Ovary (tissue), 9 donors: ENCODE data around the gene PRAMEF20. TPM values are rescaled to one million over a fixed set of nuclear protein-coding genes. Genes with fewer than 3 reads are reported as not detected.
"Not testable (repeated sequence)": the region's sequence is repeated elsewhere in the genome, so short reads cannot be mapped to it uniquely, and the experiment has no call there.

ENCODE experiments used
- DNase-seq, 5 donors: peaks; one replicate each; pipeline ENCODE4 v3.0.0-alpha.2; 2019 to 2020
- H3K27ac ChIP-seq, 2 donors: fragments of 200-600 bp; one replicate each; pipeline versions ENCODE4 v1.5.1 to v1.8.0; 2019 to 2022
- H3K27me3 ChIP-seq: fragments of 200-600 bp; one replicate; pipeline ENCODE4 v1.8.0; 2022
- H3K36me3 ChIP-seq: fragments of 200-600 bp; sonication (generic); one replicate; pipeline ENCODE4 v1.5.1; 2019
- H3K4me1 ChIP-seq: one replicate; pipeline ENCODE4 v1.8.1; 2013; ENCODE audit warnings: mild to moderate bottlenecking, moderate library complexity; ENCODE audit not compliant: insufficient read depth
- H3K4me3 ChIP-seq: fragments of 200-600 bp; sonication (generic); one replicate; pipeline ENCODE4 v1.5.1; 2017
- H3K9me3 ChIP-seq, 2 donors: fragments of 200-600 bp in 1 of 2; sonication (generic) in 1 of 2; one replicate each; pipeline versions ENCODE4 v1.5.1 to v1.8.1; 2013 to 2019; ENCODE audit warnings: mild to moderate bottlenecking in 1 of 2, moderate library complexity in 1 of 2
- CTCF ChIP-seq, 3 donors: fragments of 450-650 bp in 2 of 3; fragments of 200-600 bp in 1 of 3; IDR thresholded peaks; one replicate each; pipeline versions ENCODE4 v1.5.1 to v1.8.0; 2016 to 2022; ENCODE audit warnings: antibody characterized with exemption in 3 of 3, mild to moderate bottlenecking in 1 of 3
- EP300 ChIP-seq: sonication (generic); formaldehyde crosslinking; IDR thresholded peaks from one replicate; pipeline ENCODE4 v1.6.1; 2017; ENCODE audit warnings: antibody characterized with exemption
- POLR2A ChIP-seq: fragments of 450-650 bp; IDR thresholded peaks from one replicate; pipeline ENCODE4 v1.6.1; 2017; ENCODE audit warnings: antibody characterized with exemption, mild to moderate bottlenecking, moderate library complexity
- WGBS, 3 donors: extraction: QIAGEN DNeasy Blood & Tissue Kit in 1 of 3; methylation state at CpG; one replicate each; pipeline versions ENCODE4 v1.1.5 to v1.1.7; 2013 to 2017; 5-methylcytosine and 5-hydroxymethylcytosine counted together
- intact Hi-C, 4 donors: fragments of 100-400 bp; cut with DNase I; formaldehyde crosslinking; loops; one replicate each; pipeline versions ENCODE4 v1.11.0 to v1.15.1; 2022 to 2023
- polyA plus RNA-seq, 2 donors: library from polyadenylated mRNA; stranded (reverse); fragments of 200-250 nt in 1 of 2; fragments of 350-450 nt in 1 of 2; fragmentation: Illumina TruSeq in 1 of 2; extraction: RNeasy Lipid Tissue Mini Kit (QIAGEN cat#74804) in 1 of 2; gene quantifications; one replicate each; pipeline ENCODE4 v1.2.3, GENCODE V29; 2013 to 2014
- total RNA-seq, 7 donors: library from RNA; depleted of rRNA in 2 of 7; stranded (reverse); fragments of >200 nt in 2 of 7; fragmentation: NEBNext Ultra II Directional in 3 of 7; extraction: Animal tissue kit (Norgen Biotek cat#: 25700) in 3 of 7; gene quantifications; one replicate each; pipeline versions ENCODE4 v1.1.0 to v1.2.4, GENCODE V29; 2016 to 2023
- donor health status: DM: no; HTN: no; CAD: no; lungs with moderate emphysema.
- donor health status: DM: no; HTN: no; CAD: no.
- donor health status: Bipolar disorder and iron deficiency.
- donor health status: DM: yes; HTN: yes; CAD: no.
- donor health status: DM: no; HTN: no; CAD: no.
- donor health status: DM: yes; HTN: yes; CAD: no.

PRAMEF20 gene
- total and polyA plus RNA-seq, 9 donors = not detected

DNA sequence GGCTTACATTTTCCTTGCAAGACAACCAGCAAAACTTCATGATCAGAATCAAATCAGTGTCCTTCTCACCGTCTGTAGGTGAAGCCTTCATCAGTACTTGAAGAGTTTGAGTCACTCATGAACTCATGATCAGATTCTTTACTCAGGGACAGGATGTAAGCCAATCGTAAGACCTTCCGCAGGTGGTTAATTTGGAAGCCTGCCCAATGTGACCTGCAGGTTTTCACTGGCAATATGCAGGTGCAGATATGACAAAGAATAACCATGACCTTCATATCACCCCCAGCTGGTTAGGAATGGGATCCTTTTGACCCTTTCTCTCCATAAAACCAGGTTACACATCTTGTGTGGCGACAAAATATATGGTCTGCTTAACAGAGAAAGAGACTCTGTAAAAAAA lies 2.4 kb upstream of the PRAMEF20 start:
- Histone ChIP-seq H3K4me3 (no peak overlapping the region), H3K4me1 (no peaks in the 10 kb centered on the region), H3K36me3 (no peaks in the 10 kb centered on the region), H3K27ac (no peak overlapping the region), H3K9me3 (no peaks in the 10 kb centered on the region), H3K27me3 (no peaks in the 10 kb centered on the region)
- WGBS, 3 donors = 59 to 76% (median 74%) methylated on average over 4 of the region's 4 CpGs
- no peak for TF ChIP-seq CTCF (IDR thresholded peaks at IDR 0.05)
- no peak for TF ChIP-seq EP300
- TF ChIP-seq POLR2A = no peak
- no peak for DNase-seq
- intact Hi-C loops = no loop called here

- Histone ChIP-seq H3K27me3 (no peaks in the 10 kb centered on the region), H3K27ac (no peak overlapping the region), H3K9me3 (no peaks in the 10 kb centered on the region), H3K4me1 (no peaks in the 10 kb centered on the region), H3K36me3 (no peaks in the 10 kb centered on the region), H3K4me3 (no peak overlapping the region)
- no peak for DNase-seq
- intact Hi-C loops = no loop called here
- TF ChIP-seq EP300 = no peak
- TF ChIP-seq POLR2A = no peak
- no peak for TF ChIP-seq CTCF (IDR thresholded peaks at IDR 0.05)
- WGBS, 3 donors = 93 to 98% (median 97%) methylated on average over 11 to 13 of the region's 13 CpGs
Measured at GRCh38 chr1:13430495-13430894, 20.2 kb downstream of the PRAMEF20 start.

- intact Hi-C loops = no loop called here
- no peak for TF ChIP-seq CTCF (IDR thresholded peaks at IDR 0.05)
- TF ChIP-seq POLR2A = no peak
- TF ChIP-seq EP300 = no peak
- Histone ChIP-seq H3K27ac (no peak overlapping the region), H3K27me3 (no peaks in the 10 kb centered on the region), H3K4me1 (no peaks in the 10 kb centered on the region), H3K36me3 (no peaks in the 10 kb centered on the region), H3K9me3 (no peaks in the 10 kb centered on the region), H3K4me3 (no peak overlapping the region)
- WGBS, 3 donors = 11 to 28% (median 21%) methylated on average over 3 of the region's 3 CpGs
- no peak for DNase-seq
Measured at GRCh38 chr1:13432251-13432650, 22.0 kb downstream of the PRAMEF20 start.

DNA sequence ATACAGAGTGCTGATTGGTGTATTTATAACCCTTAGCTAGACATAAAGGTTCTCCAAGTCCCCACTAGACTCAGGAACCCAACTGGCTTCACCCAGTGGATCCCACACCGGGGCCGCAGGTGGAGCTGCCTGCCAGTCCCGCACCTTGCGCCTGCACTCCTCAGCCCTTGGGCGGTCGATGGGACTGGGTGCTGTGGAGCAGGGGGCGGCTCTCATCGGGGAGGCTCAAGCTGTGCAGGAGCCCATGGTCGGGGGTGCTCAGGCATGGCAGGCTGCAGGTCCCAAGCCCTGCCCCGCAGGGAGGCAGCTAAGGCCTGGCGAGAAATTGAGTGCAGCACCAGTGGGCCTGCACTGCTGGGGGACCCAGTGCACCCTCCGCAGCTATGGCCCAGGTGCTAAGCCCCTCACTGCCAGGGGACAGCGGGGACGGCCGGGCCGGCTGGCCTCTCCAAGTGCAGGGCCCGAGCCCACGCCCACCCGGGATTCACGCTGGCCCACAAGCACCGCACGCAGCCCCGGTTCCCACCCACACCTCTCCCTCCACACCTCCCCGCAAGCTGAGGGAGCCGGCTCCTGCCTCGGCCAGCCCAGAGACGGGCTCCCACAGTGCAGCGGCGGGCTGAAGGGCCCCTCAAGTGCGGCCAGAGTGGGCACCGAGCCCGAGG lies 23.6 kb downstream of the PRAMEF20 start:
- 94 to 97% (median 96%) methylated on average over 29 to 32 of the region's 32 CpGs for WGBS, 3 donors
- H3K9me3 ChIP-seq, DNase-seq, H3K4me3 ChIP-seq, intact Hi-C loops, H3K27ac ChIP-seq, H3K36me3 ChIP-seq, H3K27me3 ChIP-seq, H3K4me1 ChIP-seq: not testable (repeated sequence)

DNA sequence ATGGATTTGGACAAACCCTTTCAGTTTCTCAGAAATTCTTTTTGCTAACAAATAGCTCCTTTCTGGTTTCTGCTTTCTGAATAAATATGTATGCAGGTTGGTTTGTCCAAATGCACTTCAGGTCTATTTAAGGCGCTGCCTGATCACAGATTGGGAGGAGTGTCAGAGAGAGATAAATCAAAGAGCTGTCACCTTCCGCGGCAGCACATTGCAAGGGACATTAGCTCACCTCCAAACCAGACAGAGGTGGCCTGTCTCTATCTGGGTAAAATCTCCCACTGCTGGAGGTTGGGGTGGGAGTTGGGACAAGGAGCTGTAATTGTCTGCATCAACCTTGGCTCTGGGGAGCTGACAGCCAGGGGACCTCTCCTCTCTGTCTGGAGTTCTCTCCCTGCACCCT lies 25.2 kb downstream of the PRAMEF20 start:
- DNase-seq = no peak
- H3K27me3 ChIP-seq = no peaks in the 10 kb centered on the region
- H3K36me3 ChIP-seq = no peaks in the 10 kb centered on the region
- intact Hi-C loops = no loop called here
- H3K9me3 ChIP-seq = no peaks in the 10 kb centered on the region
- TF ChIP-seq EP300 (no peak), CTCF (IDR thresholded peaks at IDR 0.05) (no peak), POLR2A (no peak)
- WGBS, 3 donors = 32 to 51% (median 33%) methylated on average over 3 of the region's 3 CpGs
- no peak overlapping the region for H3K27ac ChIP-seq
- no peak overlapping the region for H3K4me3 ChIP-seq
- H3K4me1 ChIP-seq = no peaks in the 10 kb centered on the region

GRCh38 chr1:13439104-13439783 lies 29.0 kb downstream of the PRAMEF20 start:
- WGBS, 3 donors = 93 to 97% (median 96%) methylated on average over 25 to 49 of the region's 49 CpGs
- H3K4me3 ChIP-seq, intact Hi-C loops: not testable (repeated sequence)

More at GRCh38 chr1:13439104-13439783, 29.0 kb downstream of the PRAMEF20 start:
- not testable (repeated sequence) for H3K4me1 ChIP-seq, H3K27me3 ChIP-seq, H3K36me3 ChIP-seq, H3K27ac ChIP-seq, DNase-seq, H3K9me3 ChIP-seq
